ENCODE data around the gene PDLIM1. TPM values are rescaled to one million over a fixed set of nuclear protein-coding genes. Genes with fewer than 3 reads are reported as not detected.

Gene PDLIM1
- total and polyA plus RNA-seq, 10 of the 15 experiments (the other 5 are each of a cell fraction or from before 2014, with no cell fraction given): 95.7 to 714 (median 309) TPM

DNA sequence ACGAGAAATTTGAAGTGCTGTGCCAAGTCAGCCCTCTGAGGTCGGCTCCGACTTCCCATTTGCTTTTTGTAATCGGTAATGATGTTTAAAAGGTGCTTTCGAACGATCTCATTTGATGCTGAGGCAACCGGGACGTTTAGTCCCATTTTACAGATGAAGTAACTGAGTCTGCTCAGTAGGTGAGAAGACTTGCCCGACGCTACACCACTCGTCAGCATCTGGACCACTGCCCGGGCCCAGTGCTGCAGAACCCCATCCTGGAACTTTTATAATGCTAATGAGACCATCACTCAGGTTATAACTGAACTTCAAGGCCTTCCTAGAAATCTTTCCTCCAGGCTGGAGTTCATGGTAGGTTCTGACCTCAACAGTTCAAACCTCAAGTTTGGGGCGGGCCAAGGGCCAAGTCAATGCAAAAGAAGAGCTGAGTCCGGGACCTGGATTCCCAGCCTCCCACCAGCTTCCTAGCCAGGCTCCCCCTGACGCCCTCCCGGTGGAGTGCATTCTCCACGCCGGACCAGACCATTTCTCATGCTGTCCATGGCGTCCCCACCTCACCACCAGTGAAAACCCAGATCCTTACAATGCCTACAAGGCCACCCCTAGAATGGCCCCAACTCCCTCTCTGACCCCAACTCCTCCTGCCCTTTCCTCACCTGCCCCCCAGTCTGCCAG, 699 bp upstream of the PDLIM1 start (continued):
- TF ChIP-seq, protein P1, sequence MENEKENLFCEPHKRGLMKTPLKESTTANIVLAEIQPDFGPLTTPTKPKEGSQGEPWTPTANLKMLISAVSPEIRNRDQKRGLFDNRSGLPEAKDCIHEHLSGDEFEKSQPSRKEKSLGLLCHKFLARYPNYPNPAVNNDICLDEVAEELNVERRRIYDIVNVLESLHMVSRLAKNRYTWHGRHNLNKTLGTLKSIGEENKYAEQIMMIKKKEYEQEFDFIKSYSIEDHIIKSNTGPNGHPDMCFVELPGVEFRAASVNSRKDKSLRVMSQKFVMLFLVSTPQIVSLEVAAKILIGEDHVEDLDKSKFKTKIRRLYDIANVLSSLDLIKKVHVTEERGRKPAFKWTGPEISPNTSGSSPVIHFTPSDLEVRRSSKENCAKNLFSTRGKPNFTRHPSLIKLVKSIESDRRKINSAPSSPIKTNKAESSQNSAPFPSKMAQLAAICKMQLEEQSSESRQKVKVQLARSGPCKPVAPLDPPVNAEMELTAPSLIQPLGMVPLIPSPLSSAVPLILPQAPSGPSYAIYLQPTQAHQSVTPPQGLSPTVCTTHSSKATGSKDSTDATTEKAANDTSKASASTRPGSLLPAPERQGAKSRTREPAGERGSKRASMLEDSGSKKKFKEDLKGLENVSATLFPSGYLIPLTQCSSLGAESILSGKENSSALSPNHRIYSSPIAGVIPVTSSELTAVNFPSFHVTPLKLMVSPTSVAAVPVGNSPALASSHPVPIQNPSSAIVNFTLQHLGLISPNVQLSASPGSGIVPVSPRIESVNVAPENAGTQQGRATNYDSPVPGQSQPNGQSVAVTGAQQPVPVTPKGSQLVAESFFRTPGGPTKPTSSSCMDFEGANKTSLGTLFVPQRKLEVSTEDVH (IDR thresholded peaks at IDR 0.05; ENCODE audit: low read depth, partially characterized antibody): no peak
- TF ChIP-seq BHLHE40 (IDR thresholded peaks at IDR 0.05; ENCODE audit: borderline replicate concordance in 1 of 2, low read depth in 2 of 2, low read length in 1 of 2): no peak
- TF ChIP-seq EP300 (IDR thresholded peaks at IDR 0.05; ENCODE audit: borderline replicate concordance in 1 of 2, control insufficient read depth in 1 of 2, low read depth in 2 of 2, low read length in 2 of 2): no peak
- 0 out of 2 replicates have a peak, but pooled peaks have one; percentile 32 for TF ChIP-seq CBFB (IDR thresholded peaks at IDR 0.05; ENCODE audit: low read depth)
- TF ChIP-seq CHD2 (IDR thresholded peaks at IDR 0.05; ENCODE audit: borderline replicate concordance, low read depth, low read length): no peak
- TF ChIP-seq FOS (IDR thresholded peaks at IDR 0.05; ENCODE audit: borderline replicate concordance, extremely low read depth, insufficient read length): no peak
- TF ChIP-seq DPF2 (IDR thresholded peaks at IDR 0.05): no peak
- TF ChIP-seq, protein P2, sequence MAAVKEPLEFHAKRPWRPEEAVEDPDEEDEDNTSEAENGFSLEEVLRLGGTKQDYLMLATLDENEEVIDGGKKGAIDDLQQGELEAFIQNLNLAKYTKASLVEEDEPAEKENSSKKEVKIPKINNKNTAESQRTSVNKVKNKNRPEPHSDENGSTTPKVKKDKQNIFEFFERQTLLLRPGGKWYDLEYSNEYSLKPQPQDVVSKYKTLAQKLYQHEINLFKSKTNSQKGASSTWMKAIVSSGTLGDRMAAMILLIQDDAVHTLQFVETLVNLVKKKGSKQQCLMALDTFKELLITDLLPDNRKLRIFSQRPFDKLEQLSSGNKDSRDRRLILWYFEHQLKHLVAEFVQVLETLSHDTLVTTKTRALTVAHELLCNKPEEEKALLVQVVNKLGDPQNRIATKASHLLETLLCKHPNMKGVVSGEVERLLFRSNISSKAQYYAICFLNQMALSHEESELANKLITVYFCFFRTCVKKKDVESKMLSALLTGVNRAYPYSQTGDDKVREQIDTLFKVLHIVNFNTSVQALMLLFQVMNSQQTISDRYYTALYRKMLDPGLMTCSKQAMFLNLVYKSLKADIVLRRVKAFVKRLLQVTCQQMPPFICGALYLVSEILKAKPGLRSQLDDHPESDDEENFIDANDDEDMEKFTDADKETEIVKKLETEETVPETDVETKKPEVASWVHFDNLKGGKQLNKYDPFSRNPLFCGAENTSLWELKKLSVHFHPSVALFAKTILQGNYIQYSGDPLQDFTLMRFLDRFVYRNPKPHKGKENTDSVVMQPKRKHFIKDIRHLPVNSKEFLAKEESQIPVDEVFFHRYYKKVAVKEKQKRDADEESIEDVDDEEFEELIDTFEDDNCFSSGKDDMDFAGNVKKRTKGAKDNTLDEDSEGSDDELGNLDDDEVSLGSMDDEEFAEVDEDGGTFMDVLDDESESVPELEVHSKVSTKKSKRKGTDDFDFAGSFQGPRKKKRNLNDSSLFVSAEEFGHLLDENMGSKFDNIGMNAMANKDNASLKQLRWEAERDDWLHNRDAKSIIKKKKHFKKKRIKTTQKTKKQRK (IDR thresholded peaks at IDR 0.05; ENCODE audit: low read depth, low read length): no peak
- TF ChIP-seq POLR2AphosphoS5 (IDR thresholded peaks at IDR 0.05; ENCODE audit: low read length): no peak
- 0 out of 2 replicates have a peak, but pooled peaks have one; percentile 28 for TF ChIP-seq RCOR1 (conservative IDR thresholded peaks at IDR 0.05; ENCODE audit: low read depth, low read length)
- TF ChIP-seq, protein P3, sequence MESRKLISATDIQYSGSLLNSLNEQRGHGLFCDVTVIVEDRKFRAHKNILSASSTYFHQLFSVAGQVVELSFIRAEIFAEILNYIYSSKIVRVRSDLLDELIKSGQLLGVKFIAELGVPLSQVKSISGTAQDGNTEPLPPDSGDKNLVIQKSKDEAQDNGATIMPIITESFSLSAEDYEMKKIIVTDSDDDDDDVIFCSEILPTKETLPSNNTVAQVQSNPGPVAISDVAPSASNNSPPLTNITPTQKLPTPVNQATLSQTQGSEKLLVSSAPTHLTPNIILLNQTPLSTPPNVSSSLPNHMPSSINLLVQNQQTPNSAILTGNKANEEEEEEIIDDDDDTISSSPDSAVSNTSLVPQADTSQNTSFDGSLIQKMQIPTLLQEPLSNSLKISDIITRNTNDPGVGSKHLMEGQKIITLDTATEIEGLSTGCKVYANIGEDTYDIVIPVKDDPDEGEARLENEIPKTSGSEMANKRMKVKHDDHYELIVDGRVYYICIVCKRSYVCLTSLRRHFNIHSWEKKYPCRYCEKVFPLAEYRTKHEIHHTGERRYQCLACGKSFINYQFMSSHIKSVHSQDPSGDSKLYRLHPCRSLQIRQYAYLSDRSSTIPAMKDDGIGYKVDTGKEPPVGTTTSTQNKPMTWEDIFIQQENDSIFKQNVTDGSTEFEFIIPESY (IDR thresholded peaks at IDR 0.05): no peak
- TF ChIP-seq, protein P4, sequence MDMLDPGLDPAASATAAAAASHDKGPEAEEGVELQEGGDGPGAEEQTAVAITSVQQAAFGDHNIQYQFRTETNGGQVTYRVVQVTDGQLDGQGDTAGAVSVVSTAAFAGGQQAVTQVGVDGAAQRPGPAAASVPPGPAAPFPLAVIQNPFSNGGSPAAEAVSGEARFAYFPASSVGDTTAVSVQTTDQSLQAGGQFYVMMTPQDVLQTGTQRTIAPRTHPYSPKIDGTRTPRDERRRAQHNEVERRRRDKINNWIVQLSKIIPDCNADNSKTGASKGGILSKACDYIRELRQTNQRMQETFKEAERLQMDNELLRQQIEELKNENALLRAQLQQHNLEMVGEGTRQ (IDR thresholded peaks at IDR 0.05; ENCODE audit: borderline replicate concordance, low read depth, low read length): no peak
- TF ChIP-seq, protein P5, sequence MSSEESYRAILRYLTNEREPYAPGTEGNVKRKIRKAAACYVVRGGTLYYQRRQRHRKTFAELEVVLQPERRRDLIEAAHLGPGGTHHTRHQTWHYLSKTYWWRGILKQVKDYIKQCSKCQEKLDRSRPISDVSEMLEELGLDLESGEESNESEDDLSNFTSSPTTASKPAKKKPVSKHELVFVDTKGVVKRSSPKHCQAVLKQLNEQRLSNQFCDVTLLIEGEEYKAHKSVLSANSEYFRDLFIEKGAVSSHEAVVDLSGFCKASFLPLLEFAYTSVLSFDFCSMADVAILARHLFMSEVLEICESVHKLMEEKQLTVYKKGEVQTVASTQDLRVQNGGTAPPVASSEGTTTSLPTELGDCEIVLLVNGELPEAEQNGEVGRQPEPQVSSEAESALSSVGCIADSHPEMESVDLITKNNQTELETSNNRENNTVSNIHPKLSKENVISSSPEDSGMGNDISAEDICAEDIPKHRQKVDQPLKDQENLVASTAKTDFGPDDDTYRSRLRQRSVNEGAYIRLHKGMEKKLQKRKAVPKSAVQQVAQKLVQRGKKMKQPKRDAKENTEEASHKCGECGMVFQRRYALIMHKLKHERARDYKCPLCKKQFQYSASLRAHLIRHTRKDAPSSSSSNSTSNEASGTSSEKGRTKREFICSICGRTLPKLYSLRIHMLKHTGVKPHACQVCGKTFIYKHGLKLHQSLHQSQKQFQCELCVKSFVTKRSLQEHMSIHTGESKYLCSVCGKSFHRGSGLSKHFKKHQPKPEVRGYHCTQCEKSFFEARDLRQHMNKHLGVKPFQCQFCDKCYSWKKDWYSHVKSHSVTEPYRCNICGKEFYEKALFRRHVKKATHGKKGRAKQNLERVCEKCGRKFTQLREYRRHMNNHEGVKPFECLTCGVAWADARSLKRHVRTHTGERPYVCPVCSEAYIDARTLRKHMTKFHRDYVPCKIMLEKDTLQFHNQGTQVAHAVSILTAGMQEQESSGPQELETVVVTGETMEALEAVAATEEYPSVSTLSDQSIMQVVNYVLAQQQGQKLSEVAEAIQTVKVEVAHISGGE (CRISPR knock-in tag; IDR thresholded peaks at IDR 0.05): no peak
- TF ChIP-seq CREM (IDR thresholded peaks at IDR 0.05; ENCODE audit: low read depth): no peak
- TF ChIP-seq POLR2AphosphoS2 (IDR thresholded peaks at IDR 0.05; ENCODE audit: low read depth, low read length): no peak
- no peak for TF ChIP-seq NFYB (IDR thresholded peaks at IDR 0.05; ENCODE audit: insufficient read depth, low read depth, low read length)

Measured in GM12878 (cell line).